HepG2 (cell line): Measurements from ENCODE around the gene FAF2. TPM values are rescaled to one million over a fixed set of nuclear protein-coding genes. Genes with fewer than 3 reads are reported as not detected.

Experiments
- CC2D1A ChIP-seq: sonication (generic); formaldehyde crosslinking; IDR thresholded peaks from 2 replicates; pipeline ENCODE4 v1.8.1; 2023; ENCODE audit warnings: mild to moderate bottlenecking, missing genetic modification reagents
- CHD2 ChIP-seq: IDR thresholded peaks from 2 replicates; pipeline ENCODE4 v1.6.1; 2011; ENCODE audit warnings: low read depth, low read length, improper control_type of control experiment
- FLYWCH1 ChIP-seq: sonication (generic); formaldehyde crosslinking; IDR thresholded peaks from 2 replicates; pipeline ENCODE4 v1.8.1; 2023; ENCODE audit warnings: mild to moderate bottlenecking, missing genetic modification reagents
- HNF4G ChIP-seq, 2 experiments: sonication (generic) in 1 of 2; formaldehyde crosslinking in 1 of 2; IDR thresholded peaks; 2 replicates each; pipeline versions ENCODE4 v1.4.0 to v1.6.1; 2011 to 2020; ENCODE audit warnings: borderline replicate concordance in 2 of 2, low read depth in 2 of 2, mild to moderate bottlenecking in 2 of 2, low read length in 1 of 2, missing genetic modification reagents in 1 of 2, moderate library complexity in 1 of 2
- MNT ChIP-seq: fragments of 450-650 bp; IDR thresholded peaks from 2 replicates; pipeline ENCODE4 v1.6.1; 2016
- REXO4 ChIP-seq: sonication (generic); formaldehyde crosslinking; IDR thresholded peaks from 2 replicates; pipeline ENCODE4 v1.8.0; 2022; ENCODE audit warnings: missing genetic modification reagents, mild to moderate bottlenecking, borderline replicate concordance
- SMAD1 ChIP-seq: sonication (generic); formaldehyde crosslinking; IDR thresholded peaks from 2 replicates; pipeline ENCODE4 v1.4.0; 2020; ENCODE audit warnings: missing genetic modification reagents, low read depth, mild to moderate bottlenecking, borderline replicate concordance
- SP2 ChIP-seq: sonication (generic); formaldehyde crosslinking; IDR thresholded peaks from 2 replicates; pipeline ENCODE4 v1.5.1; 2020; ENCODE audit warnings: mild to moderate bottlenecking, missing genetic modification reagents
- ZBTB43 ChIP-seq: sonication (generic); formaldehyde crosslinking; conservative IDR thresholded peaks from 2 replicates; pipeline ENCODE4 v1.4.0; 2020; ENCODE audit warnings: missing genetic modification reagents
- ZBTB49 ChIP-seq: sonication (generic); formaldehyde crosslinking; IDR thresholded peaks from 2 replicates; pipeline ENCODE4 v1.4.0; 2020; ENCODE audit warnings: missing genetic modification reagents, borderline replicate concordance
- ZNF484 ChIP-seq: sonication (generic); formaldehyde crosslinking; IDR thresholded peaks from 2 replicates; pipeline ENCODE4 v1.5.1; 2020; ENCODE audit warnings: mild to moderate bottlenecking, low read depth, missing genetic modification reagents, borderline replicate concordance
- ZNF501 ChIP-seq: sonication (generic); formaldehyde crosslinking; IDR thresholded peaks from 2 replicates; pipeline ENCODE4 v1.5.1; 2020; ENCODE audit warnings: mild to moderate bottlenecking, moderate library complexity, missing genetic modification reagents
- ZNF569 ChIP-seq: sonication (generic); formaldehyde crosslinking; IDR thresholded peaks from 2 replicates; pipeline ENCODE4 v1.5.0; 2020; ENCODE audit warnings: mild to moderate bottlenecking, missing genetic modification reagents, moderate library complexity, borderline replicate concordance
- ZNF773 ChIP-seq: sonication (generic); formaldehyde crosslinking; IDR thresholded peaks from 2 replicates; pipeline ENCODE4 v1.4.0; 2020; ENCODE audit warnings: missing genetic modification reagents, borderline replicate concordance
- ZNF879 ChIP-seq: sonication (generic); formaldehyde crosslinking; IDR thresholded peaks from 2 replicates; pipeline ENCODE4 v1.8.1; 2023; ENCODE audit warnings: missing genetic modification reagents
- polyA plus RNA-seq, 8 experiments: library from polyadenylated mRNA; depleted of rRNA in 3 of 8; stranded (reverse) in 7 of 8; unstranded in 1 of 8; fragments of >200 nt; fragmentation: Illumina TruSeq in 4 of 8; extraction: Trizol in 4 of 8; gene quantifications; 2 replicates each; pipeline versions ENCODE4 v1.2.1 to v1.2.3, GENCODE V29; 2011 to 2016; ENCODE audit warnings: low read depth in 4 of 8, missing spikeins in 1 of 8, mixed read lengths in 1 of 8; ENCODE audit not compliant: insufficient read depth in 1 of 8
- total RNA-seq, 5 experiments: library from RNA; depleted of rRNA; stranded (reverse); fragments of >200 nt; fragmentation: Illumina TruSeq; extraction: Trizol; gene quantifications; 2 replicates each; pipeline ENCODE4 v1.2.3, GENCODE V29; 2016; ENCODE audit warnings: low read depth in 1 of 5
- TF ChIP-seq, protein P1 (sequence below): sonication (generic); formaldehyde crosslinking; IDR thresholded peaks from 2 replicates; pipeline ENCODE4 v1.4.0; 2020; ENCODE audit warnings: missing genetic modification reagents, mild to moderate bottlenecking, borderline replicate concordance
- TF ChIP-seq, protein P2 (sequence below): sonication (generic); formaldehyde crosslinking; IDR thresholded peaks from 2 replicates; pipeline ENCODE4 v1.4.0; 2020; ENCODE audit warnings: missing genetic modification reagents

FAF2 gene
- total and polyA plus RNA-seq, 2 of the 13 experiments (the other 11 are each of a cell fraction or from before 2014, with no cell fraction given), result 27.8 to 34.3 TPM

DNA sequence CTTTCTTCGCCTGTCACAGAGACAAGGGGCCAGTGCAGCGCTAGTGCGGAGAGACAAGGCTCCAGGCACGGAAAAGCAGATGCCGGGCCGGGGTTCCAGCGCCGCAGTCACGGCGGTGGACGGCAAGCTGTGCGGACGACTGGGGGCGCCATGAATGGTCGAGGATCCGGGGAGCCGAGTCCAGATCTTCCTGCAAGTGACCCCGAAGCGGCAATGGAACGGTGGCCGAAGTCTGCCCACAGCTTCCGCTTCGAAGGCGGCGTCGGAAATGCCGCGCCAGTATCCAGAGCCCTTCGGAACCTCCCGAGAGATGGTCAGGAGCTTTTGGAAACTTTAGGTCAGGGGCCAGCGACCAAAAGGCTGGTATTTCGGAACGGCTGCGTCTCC is 601 bp upstream of the FAF2 start (continued):
- TF ChIP-seq ZBTB49 (CRISPR knock-in tag) (no peak), HNF4G (IDR thresholded peaks at IDR 0.05; ENCODE audit: borderline replicate concordance, low read depth, low read length) (no peak), HNF4G (CRISPR knock-in tag; IDR thresholded peaks at IDR 0.05; ENCODE audit: borderline replicate concordance, low read depth) (0 out of 2 replicates have a peak, but pooled peaks have one; percentile 24), CHD2 (no peak), MNT (no peak), ZNF484 (CRISPR knock-in tag) (no peak), ZNF879 (CRISPR knock-in tag) (no peak), ZNF501 (CRISPR knock-in tag) (peak; percentile 97), REXO4 (no peak), SMAD1 (CRISPR knock-in tag) (no peak), CC2D1A (CRISPR knock-in tag) (no peak), ZNF569 (CRISPR knock-in tag) (0 out of 2 replicates have a peak, but pooled peaks have one; percentile 72), FLYWCH1 (no peak), ZBTB43 (CRISPR knock-in tag) (0 out of 2 replicates have a peak, but pooled peaks have one; percentile 41), SP2 (CRISPR knock-in tag) (peak; percentile 35; the same call in 1 of the 2 replicates), ZNF773 (0 out of 2 replicates have a peak, but pooled peaks have one; percentile 39)
- TF ChIP-seq, protein P1, sequence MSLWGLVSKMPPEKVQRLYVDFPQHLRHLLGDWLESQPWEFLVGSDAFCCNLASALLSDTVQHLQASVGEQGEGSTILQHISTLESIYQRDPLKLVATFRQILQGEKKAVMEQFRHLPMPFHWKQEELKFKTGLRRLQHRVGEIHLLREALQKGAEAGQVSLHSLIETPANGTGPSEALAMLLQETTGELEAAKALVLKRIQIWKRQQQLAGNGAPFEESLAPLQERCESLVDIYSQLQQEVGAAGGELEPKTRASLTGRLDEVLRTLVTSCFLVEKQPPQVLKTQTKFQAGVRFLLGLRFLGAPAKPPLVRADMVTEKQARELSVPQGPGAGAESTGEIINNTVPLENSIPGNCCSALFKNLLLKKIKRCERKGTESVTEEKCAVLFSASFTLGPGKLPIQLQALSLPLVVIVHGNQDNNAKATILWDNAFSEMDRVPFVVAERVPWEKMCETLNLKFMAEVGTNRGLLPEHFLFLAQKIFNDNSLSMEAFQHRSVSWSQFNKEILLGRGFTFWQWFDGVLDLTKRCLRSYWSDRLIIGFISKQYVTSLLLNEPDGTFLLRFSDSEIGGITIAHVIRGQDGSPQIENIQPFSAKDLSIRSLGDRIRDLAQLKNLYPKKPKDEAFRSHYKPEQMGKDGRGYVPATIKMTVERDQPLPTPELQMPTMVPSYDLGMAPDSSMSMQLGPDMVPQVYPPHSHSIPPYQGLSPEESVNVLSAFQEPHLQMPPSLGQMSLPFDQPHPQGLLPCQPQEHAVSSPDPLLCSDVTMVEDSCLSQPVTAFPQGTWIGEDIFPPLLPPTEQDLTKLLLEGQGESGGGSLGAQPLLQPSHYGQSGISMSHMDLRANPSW (CRISPR knock-in tag), result no peak
- TF ChIP-seq, protein P2, sequence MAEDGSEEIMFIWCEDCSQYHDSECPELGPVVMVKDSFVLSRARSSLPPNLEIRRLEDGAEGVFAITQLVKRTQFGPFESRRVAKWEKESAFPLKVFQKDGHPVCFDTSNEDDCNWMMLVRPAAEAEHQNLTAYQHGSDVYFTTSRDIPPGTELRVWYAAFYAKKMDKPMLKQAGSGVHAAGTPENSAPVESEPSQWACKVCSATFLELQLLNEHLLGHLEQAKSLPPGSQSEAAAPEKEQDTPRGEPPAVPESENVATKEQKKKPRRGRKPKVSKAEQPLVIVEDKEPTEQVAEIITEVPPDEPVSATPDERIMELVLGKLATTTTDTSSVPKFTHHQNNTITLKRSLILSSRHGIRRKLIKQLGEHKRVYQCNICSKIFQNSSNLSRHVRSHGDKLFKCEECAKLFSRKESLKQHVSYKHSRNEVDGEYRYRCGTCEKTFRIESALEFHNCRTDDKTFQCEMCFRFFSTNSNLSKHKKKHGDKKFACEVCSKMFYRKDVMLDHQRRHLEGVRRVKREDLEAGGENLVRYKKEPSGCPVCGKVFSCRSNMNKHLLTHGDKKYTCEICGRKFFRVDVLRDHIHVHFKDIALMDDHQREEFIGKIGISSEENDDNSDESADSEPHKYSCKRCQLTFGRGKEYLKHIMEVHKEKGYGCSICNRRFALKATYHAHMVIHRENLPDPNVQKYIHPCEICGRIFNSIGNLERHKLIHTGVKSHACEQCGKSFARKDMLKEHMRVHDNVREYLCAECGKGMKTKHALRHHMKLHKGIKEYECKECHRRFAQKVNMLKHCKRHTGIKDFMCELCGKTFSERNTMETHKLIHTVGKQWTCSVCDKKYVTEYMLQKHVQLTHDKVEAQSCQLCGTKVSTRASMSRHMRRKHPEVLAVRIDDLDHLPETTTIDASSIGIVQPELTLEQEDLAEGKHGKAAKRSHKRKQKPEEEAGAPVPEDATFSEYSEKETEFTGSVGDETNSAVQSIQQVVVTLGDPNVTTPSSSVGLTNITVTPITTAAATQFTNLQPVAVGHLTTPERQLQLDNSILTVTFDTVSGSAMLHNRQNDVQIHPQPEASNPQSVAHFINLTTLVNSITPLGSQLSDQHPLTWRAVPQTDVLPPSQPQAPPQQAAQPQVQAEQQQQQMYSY, result peak; percentile 35; the same call in 1 of the 2 replicates
